ENCODE data around the gene NCAPH2.

GRCh38 chr22:50535113-50535512, 27.1 kb downstream of the NCAPH2 start:
- no peak for TF ChIP-seq EP300 (IDR thresholded peaks at IDR 0.05)
- no peak for TF ChIP-seq POLR2AphosphoS5 (IDR thresholded peaks at IDR 0.05)
